ENCODE data around the gene PRDX3.
"Not testable (repeated sequence)": the region's sequence is repeated elsewhere in the genome, so short reads cannot be mapped to it uniquely, and the experiment has no call there.

Gene PRDX3

DNA sequence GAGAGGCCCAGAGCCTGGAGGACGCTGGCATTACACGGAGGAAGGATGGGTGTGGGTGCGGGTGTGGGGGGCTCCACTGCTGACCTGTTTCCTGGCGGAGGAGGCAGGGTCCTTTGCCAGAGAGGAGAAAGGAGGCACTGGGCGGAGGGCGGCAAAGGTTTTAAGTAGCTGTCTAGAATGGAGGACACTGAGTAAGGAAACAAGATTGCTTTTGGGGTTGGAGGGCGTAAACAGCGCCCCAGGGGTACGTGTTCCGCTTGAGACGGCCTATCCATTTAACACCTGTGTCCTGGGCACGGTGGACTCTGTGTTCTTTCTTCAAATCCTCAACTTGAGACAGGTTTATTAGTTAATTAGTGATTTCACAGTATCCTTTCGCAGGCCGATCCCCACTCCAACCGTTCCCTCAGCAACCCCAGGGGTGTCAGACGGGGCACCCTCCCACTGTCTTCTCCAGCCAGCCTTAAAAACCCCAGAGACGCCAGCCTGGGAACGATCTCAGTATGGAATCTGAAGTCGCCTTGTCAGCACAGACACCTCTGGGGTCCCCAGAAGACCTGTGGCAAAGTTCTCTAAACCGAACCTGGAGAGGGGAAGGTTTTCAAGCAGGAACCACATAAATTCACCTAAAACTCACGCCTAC lies 37.9 kb downstream of the PRDX3 start:
- H3K27ac ChIP-seq, result no peak overlapping the region
- TF ChIP-seq, protein P1, sequence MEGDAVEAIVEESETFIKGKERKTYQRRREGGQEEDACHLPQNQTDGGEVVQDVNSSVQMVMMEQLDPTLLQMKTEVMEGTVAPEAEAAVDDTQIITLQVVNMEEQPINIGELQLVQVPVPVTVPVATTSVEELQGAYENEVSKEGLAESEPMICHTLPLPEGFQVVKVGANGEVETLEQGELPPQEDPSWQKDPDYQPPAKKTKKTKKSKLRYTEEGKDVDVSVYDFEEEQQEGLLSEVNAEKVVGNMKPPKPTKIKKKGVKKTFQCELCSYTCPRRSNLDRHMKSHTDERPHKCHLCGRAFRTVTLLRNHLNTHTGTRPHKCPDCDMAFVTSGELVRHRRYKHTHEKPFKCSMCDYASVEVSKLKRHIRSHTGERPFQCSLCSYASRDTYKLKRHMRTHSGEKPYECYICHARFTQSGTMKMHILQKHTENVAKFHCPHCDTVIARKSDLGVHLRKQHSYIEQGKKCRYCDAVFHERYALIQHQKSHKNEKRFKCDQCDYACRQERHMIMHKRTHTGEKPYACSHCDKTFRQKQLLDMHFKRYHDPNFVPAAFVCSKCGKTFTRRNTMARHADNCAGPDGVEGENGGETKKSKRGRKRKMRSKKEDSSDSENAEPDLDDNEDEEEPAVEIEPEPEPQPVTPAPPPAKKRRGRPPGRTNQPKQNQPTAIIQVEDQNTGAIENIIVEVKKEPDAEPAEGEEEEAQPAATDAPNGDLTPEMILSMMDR (conservative IDR thresholded peaks at IDR 0.05), result no peak

DNA sequence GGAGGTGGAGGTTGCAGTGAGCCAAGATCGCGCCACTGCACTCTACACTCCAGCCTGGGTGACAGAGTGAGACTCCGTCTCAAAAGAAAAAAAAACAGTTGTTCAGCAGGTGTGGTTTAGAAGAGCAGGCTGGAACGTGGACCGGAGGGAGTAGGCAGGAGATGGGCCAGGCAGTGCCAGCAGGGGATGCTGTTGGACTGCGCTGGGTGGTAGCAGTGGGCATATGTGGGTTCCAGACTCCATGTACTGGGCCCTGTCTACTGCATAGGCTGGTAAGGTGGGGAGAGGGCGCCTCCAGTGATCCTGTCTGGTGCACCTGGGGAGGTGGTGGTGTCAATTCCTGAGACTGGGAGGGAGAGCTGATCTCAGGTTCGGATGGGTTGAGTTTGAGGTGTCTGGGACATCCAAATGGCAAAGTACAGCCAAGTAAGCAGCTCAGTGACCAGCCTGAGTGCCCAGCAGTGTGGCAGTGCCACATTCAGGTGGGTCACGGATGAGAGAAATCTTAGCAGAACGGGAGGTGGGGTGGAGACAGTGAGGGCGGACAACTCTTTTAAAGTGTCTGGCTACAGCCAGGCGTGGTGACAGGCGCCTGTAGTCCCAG lies 39.0 kb downstream of the PRDX3 start:
- H3K27ac ChIP-seq, result no peak overlapping the region
- TF ChIP-seq, protein P1 (conservative IDR thresholded peaks at IDR 0.05), result peak; percentile 20; the same call in 1 of the 2 replicates

- TF ChIP-seq, protein P1 (conservative IDR thresholded peaks at IDR 0.05), result no peak
These were observed 40.0 kb downstream of the PRDX3 start for GRCh38 chr10:119138346-119139306.

DNA sequence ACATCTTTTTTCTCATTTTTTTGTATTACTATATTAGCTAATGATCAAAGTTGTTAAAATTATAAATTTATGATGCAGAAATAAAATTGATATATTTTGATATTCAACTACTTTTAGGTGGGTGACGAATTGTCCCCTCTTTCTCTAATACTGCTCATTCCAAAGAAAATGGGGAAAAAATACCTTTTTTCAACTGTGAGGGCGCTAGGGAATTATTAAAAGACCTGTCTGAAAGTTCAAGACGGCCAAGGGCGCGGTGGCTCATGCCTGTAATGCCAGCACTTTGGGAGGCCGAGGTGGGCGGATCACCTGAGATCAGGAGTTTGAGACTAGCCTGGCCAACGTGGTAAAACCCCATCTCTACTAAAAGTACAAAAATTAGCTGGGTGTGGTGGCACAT lies 40.7 kb downstream of the PRDX3 start:
- H3K27ac ChIP-seq, result not testable (repeated sequence)

More at GRCh38 chr10:119138346-119139306, 40.0 kb downstream of the PRDX3 start:
- H3K27ac ChIP-seq, result no peak overlapping the region; the same call in 1 of the 2 replicates

- TF ChIP-seq, protein P1 (conservative IDR thresholded peaks at IDR 0.05), result no peak
- no peak overlapping the region for H3K27ac ChIP-seq
These were observed 42.5 kb downstream of the PRDX3 start for GRCh38 chr10:119136084-119136483.

DNA sequence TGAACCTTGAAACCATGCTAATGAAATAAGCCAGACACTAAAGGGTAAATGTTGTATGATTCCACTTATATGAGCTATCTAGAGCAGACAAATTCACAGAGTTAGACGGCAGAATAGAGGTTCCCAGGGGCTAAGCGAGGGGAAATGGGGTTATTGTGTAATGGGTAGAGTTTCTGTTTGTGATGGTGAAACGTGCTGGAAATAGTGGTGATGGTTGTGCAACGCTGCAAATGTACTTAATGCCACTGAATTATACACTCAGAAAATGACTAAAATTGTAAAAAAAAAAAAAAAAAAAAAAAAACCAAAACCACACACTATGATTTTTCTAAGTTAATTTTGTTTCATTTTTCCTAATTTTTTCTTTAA lies 43.1 kb downstream of the PRDX3 start:
- TF ChIP-seq, protein P1 (conservative IDR thresholded peaks at IDR 0.05), result no peak
- H3K27ac ChIP-seq, result no peak overlapping the region

GRCh38 chr10:119133949-119134348 lies 44.7 kb downstream of the PRDX3 start:
- TF ChIP-seq, protein P1 (conservative IDR thresholded peaks at IDR 0.05), result no peak
- H3K27ac ChIP-seq, result no peak overlapping the region

Data from VCaP (cell line).